GM12878 (cell line): ENCODE measurements around the gene OTULIN.

Experiments
- CTCF ChIP-seq, 3 experiments: IDR thresholded peaks in 2 of 3; conservative IDR thresholded peaks in 1 of 3; 2 replicates each; pipeline ENCODE4 v1.5.1; 2011; ENCODE audit warnings: low read depth in 3 of 3, low read length in 3 of 3, mild to moderate bottlenecking in 3 of 3, control low read depth in 2 of 3, moderate library complexity in 2 of 3, inconsistent platforms in 1 of 3, mixed read lengths in 1 of 3; ENCODE audit not compliant: control insufficient read depth in 2 of 3, insufficient read depth in 1 of 3; ENCODE audit errors: extremely low read depth in 1 of 3
- EZH2 ChIP-seq: IDR thresholded peaks from 2 replicates; pipeline ENCODE4 v1.6.1; 2012; ENCODE audit warnings: low read depth, mild to moderate bottlenecking, control low read depth, inconsistent platforms, low read length, borderline replicate concordance; ENCODE audit not compliant: control insufficient read depth
- MXI1 ChIP-seq: fragments of 150-350 bp; IDR thresholded peaks from 2 replicates; pipeline ENCODE4 v1.6.1; 2011; ENCODE audit warnings: low read depth, mild to moderate bottlenecking, inconsistent platforms, low read length, improper control_type of control experiment
- POLR2A ChIP-seq: IDR thresholded peaks from 2 replicates; pipeline ENCODE4 v1.6.1; 2011; ENCODE audit warnings: low read depth, mild to moderate bottlenecking, low read length
- SUZ12 ChIP-seq: fragments of 200-600 bp; sonication (generic); IDR thresholded peaks from one replicate; pipeline ENCODE4 v1.6.1; 2018; ENCODE audit warnings: antibody characterized with exemption, mild to moderate bottlenecking; ENCODE audit not compliant: unreplicated experiment
- USF1 ChIP-seq: IDR thresholded peaks from 2 replicates; pipeline ENCODE4 v1.6.1; 2011; ENCODE audit warnings: borderline replicate concordance, low read depth, mild to moderate bottlenecking, moderate library complexity, mixed read lengths, low read length; ENCODE audit not compliant: insufficient read depth; ENCODE audit errors: extremely low read length
- ZNF622 ChIP-seq: fragments of 450-650 bp; IDR thresholded peaks from 2 replicates; pipeline ENCODE4 v1.6.1; 2017; ENCODE audit warnings: mild to moderate bottlenecking, inconsistent platforms

- no peak for TF ChIP-seq USF1
- no peak for TF ChIP-seq EZH2
- no peak for TF ChIP-seq MXI1
- TF ChIP-seq CTCF (IDR thresholded peaks at IDR 0.05 in 2 of 3, conservative IDR thresholded peaks at IDR 0.05 in 1 of 3; ENCODE audit: control insufficient read depth in 2 of 3, extremely low read depth in 1 of 3, insufficient read depth in 1 of 3, low read depth in 3 of 3, low read length in 3 of 3) = no peak
- TF ChIP-seq SUZ12 = no peak
- no peak for TF ChIP-seq POLR2A
- TF ChIP-seq ZNF622 = no peak
Measured at GRCh38 chr5:14660833-14661232, 3.7 kb upstream of the OTULIN start.
